Effector CD8-positive, alpha-beta T cell (primary cell): ENCODE data around the gene BSND.
"Not testable (repeated sequence)": the region's sequence is repeated elsewhere in the genome, so short reads cannot be mapped to it uniquely, and the experiment has no call there.

Experiments
- DNase-seq: peaks from one replicate; lab custom pipeline; 2025; lab: John Stamatoyannopoulos, UW
- total RNA-seq, 4 experiments: gene quantifications; one replicate each; lab custom pipeline; 2026; lab: John Stamatoyannopoulos, UW

Gene BSND
- 0 reads per million in 4 experiments for total RNA-seq

GRCh38 chr1:54998677-54999076, at the start of gene BSND:
BSND (plus strand) TSS chr1:54998933; CDS start chr1:54999187, 254 bp downstream.
- DNase-seq: no peak

- no peak for DNase-seq
Observed at GRCh38 chr1:54949053-54949452, 49.7 kb upstream of the BSND start.

GRCh38 chr1:54950006-54950368, 48.7 kb upstream of the BSND start:
- no peak for DNase-seq

- peak; percentile 5 for DNase-seq
Observed at GRCh38 chr1:54950369-54951163, 48.2 kb upstream of the BSND start.

GRCh38 chr1:54951810-54952226, 46.9 kb upstream of the BSND start:
- DNase-seq: no peak

- no peak for DNase-seq
Observed at GRCh38 chr1:54952950-54953718, 45.6 kb upstream of the BSND start.

GRCh38 chr1:54953846-54954245, 44.9 kb upstream of the BSND start:
- DNase-seq: no peak

GRCh38 chr1:54955359-54955758, 43.4 kb upstream of the BSND start:
- DNase-seq: no peak

GRCh38 chr1:54956726-54957125, 42.0 kb upstream of the BSND start:
- DNase-seq: no peak

- DNase-seq: no peak
Observed at GRCh38 chr1:54959241-54959640, 39.5 kb upstream of the BSND start.

- no peak for DNase-seq
Observed at GRCh38 chr1:54962612-54963395, 35.9 kb upstream of the BSND start.

GRCh38 chr1:54963829-54964228, 34.9 kb upstream of the BSND start:
- DNase-seq: not testable (repeated sequence)

- no peak for DNase-seq
Observed at GRCh38 chr1:54965624-54966340, 33.0 kb upstream of the BSND start.

- no peak for DNase-seq
Observed at GRCh38 chr1:54967372-54967771, 31.4 kb upstream of the BSND start.

- DNase-seq: no peak
Observed at GRCh38 chr1:54968551-54968950, 30.2 kb upstream of the BSND start.

GRCh38 chr1:54969879-54970278, 28.9 kb upstream of the BSND start:
- no peak for DNase-seq

- no peak for DNase-seq
Observed at GRCh38 chr1:54970901-54971300, 27.8 kb upstream of the BSND start.

- no peak for DNase-seq
Observed at GRCh38 chr1:54971317-54971791, 27.4 kb upstream of the BSND start.

GRCh38 chr1:54972436-54972835, 26.3 kb upstream of the BSND start:
- no peak for DNase-seq

- DNase-seq: no peak
Observed at GRCh38 chr1:54973205-54973921, 25.4 kb upstream of the BSND start.
